HG03354 (cell line): ENCODE results near the gene KRT6A.

Experiments
- ATAC-seq: cut with Tn5 transposase; IDR thresholded peaks from one replicate; pipeline ENCODE4 v1.9.1; 2021; ENCODE audit warnings: mild to moderate bottlenecking; ENCODE audit not compliant: unreplicated experiment, poor library complexity, severe bottlenecking

The KRT6A gene

GRCh38 chr12:52525661-52526499 lies 32.8 kb upstream of the KRT6A start:
- no peak for ATAC-seq

- ATAC-seq = no peak
Observed at GRCh38 chr12:52524898-52525591, 32.0 kb upstream of the KRT6A start.

GRCh38 chr12:52524241-52524897 lies 31.3 kb upstream of the KRT6A start:
- no peak for ATAC-seq

- ATAC-seq = no peak
Observed at GRCh38 chr12:52523824-52524223, 30.8 kb upstream of the KRT6A start.

GRCh38 chr12:52522346-52523011 lies 29.4 kb upstream of the KRT6A start:
- no peak for ATAC-seq

GRCh38 chr12:52521568-52522266 lies 28.7 kb upstream of the KRT6A start:
- no peak for ATAC-seq

- no peak for ATAC-seq
Observed at GRCh38 chr12:52521175-52521567, 28.1 kb upstream of the KRT6A start.

- ATAC-seq = no peak
Observed at GRCh38 chr12:52519826-52520662, 27.0 kb upstream of the KRT6A start, which contains the start of gene KRT5. KRT5 (minus strand) TSS chr12:52520394; CDS start chr12:52520296, 98 bp downstream.

GRCh38 chr12:52519387-52519703 lies 26.3 kb upstream of the KRT6A start:
- no peak for ATAC-seq

GRCh38 chr12:52518574-52519386 lies 25.7 kb upstream of the KRT6A start:
- no peak for ATAC-seq

GRCh38 chr12:52517888-52518287 lies 24.8 kb upstream of the KRT6A start:
- ATAC-seq = no peak

GRCh38 chr12:52517005-52517835 lies 24.2 kb upstream of the KRT6A start:
- ATAC-seq = no peak

- ATAC-seq = no peak
Observed at GRCh38 chr12:52515927-52516831, 23.1 kb upstream of the KRT6A start.

- ATAC-seq = no peak
Observed at GRCh38 chr12:52515319-52515646, 22.2 kb upstream of the KRT6A start.

- no peak for ATAC-seq
Observed at GRCh38 chr12:52514471-52515318, 21.6 kb upstream of the KRT6A start.
